Parathyroid adenoma (tissue), 2 donors: ENCODE measurements around the gene POLK.

ENCODE experiments used
- H2AFZ ChIP-seq: fragments of 300-600 bp; sonication (generic); one replicate; pipeline ENCODE4 v1.7.0; 2017; ENCODE audit warnings: antibody characterized with exemption, mild to moderate bottlenecking
- H3K27ac ChIP-seq: fragments of 300-600 bp; sonication (generic); one replicate; pipeline ENCODE4 v1.7.0; 2017
- H3K27me3 ChIP-seq: fragments of 300-600 bp; sonication (generic); one replicate; pipeline ENCODE4 v1.7.0; 2017; ENCODE audit warnings: low read length; ENCODE audit not compliant: control insufficient read depth, insufficient read depth
- H3K36me3 ChIP-seq: fragments of 300-600 bp; sonication (generic); one replicate; pipeline ENCODE4 v1.7.0; 2017; ENCODE audit warnings: low read length; ENCODE audit not compliant: control insufficient read depth, insufficient read depth
- H3K4me1 ChIP-seq: fragments of 300-600 bp; sonication (generic); one replicate; pipeline ENCODE4 v1.7.0; 2017; ENCODE audit warnings: control low read depth
- H3K4me2 ChIP-seq: fragments of 300-600 bp; sonication (generic); one replicate; pipeline ENCODE4 v1.7.0; 2017; ENCODE audit warnings: low read length
- H3K4me3 ChIP-seq: fragments of 300-600 bp; sonication (generic); one replicate; pipeline ENCODE4 v1.7.0; 2017; ENCODE audit warnings: low read depth, low read length
- H3K79me2 ChIP-seq: fragments of 300-600 bp; sonication (generic); one replicate; pipeline ENCODE4 v1.7.0; 2017; ENCODE audit warnings: control low read depth
- H3K9ac ChIP-seq: fragments of 300-600 bp; sonication (generic); one replicate; pipeline ENCODE4 v1.7.0; 2017; ENCODE audit warnings: mild to moderate bottlenecking
- H3K9me3 ChIP-seq: fragments of 300-600 bp; sonication (generic); one replicate; pipeline ENCODE4 v1.7.0; 2017; ENCODE audit warnings: low read length; ENCODE audit not compliant: control insufficient read depth
- CTCF ChIP-seq: fragments of 300-600 bp; sonication (generic); IDR thresholded peaks from one replicate; pipeline ENCODE4 v1.7.0; 2017; ENCODE audit warnings: antibody characterized with exemption, mild to moderate bottlenecking
- donor health status: primary hyperparathyroidism.

POLK gene

GRCh38 chr5:75584641-75585040 is 73.0 kb downstream of the POLK start:
- Histone ChIP-seq H3K4me2 (no peak overlapping the region), H3K4me1 (no peaks in the 10 kb centered on the region), H3K4me3 (no peak overlapping the region), H2AFZ (no peak overlapping the region), H3K9me3 (no peaks in the 10 kb centered on the region), H3K79me2 (peaks cover 3% of the 10 kb centered on the region), H3K36me3 (no peaks in the 10 kb centered on the region), H3K27ac (no peak overlapping the region), H3K9ac (no peak overlapping the region), H3K27me3 (no peaks in the 10 kb centered on the region)
- TF ChIP-seq CTCF = peak; percentile 51

- Histone ChIP-seq H2AFZ (no peak overlapping the region), H3K36me3 (no peaks in the 10 kb centered on the region), H3K79me2 (peaks cover 3% of the 10 kb centered on the region), H3K9me3 (no peaks in the 10 kb centered on the region), H3K4me3 (no peak overlapping the region), H3K27me3 (no peaks in the 10 kb centered on the region), H3K4me1 (no peaks in the 10 kb centered on the region), H3K27ac (no peak overlapping the region), H3K9ac (no peak overlapping the region), H3K4me2 (no peak overlapping the region)
- no peak for TF ChIP-seq CTCF
Observed at GRCh38 chr5:75588666-75589065, 77.0 kb downstream of the POLK start.

- Histone ChIP-seq H3K9me3 (no peaks in the 10 kb centered on the region), H3K27me3 (no peaks in the 10 kb centered on the region), H3K9ac (no peak overlapping the region), H3K79me2 (no peaks in the 10 kb centered on the region), H3K4me2 (no peak overlapping the region), H3K4me1 (peaks cover 3% of the 10 kb centered on the region), H3K27ac (no peak overlapping the region), H3K4me3 (no peak overlapping the region), H3K36me3 (no peaks in the 10 kb centered on the region), H2AFZ (no peak overlapping the region)
- TF ChIP-seq CTCF = no peak
Observed at GRCh38 chr5:75600535-75600934, 88.8 kb downstream of the POLK start.

GRCh38 chr5:75601567-75601966 is 89.9 kb downstream of the POLK start:
- H3K4me3 ChIP-seq = no peak overlapping the region
- H3K79me2 ChIP-seq = no peaks in the 10 kb centered on the region
- peaks cover 3% of the 10 kb centered on the region for H3K4me1 ChIP-seq
- no peaks in the 10 kb centered on the region for H3K9me3 ChIP-seq
- H3K27ac ChIP-seq = no peak overlapping the region
- no peak overlapping the region for H3K4me2 ChIP-seq
- no peaks in the 10 kb centered on the region for H3K36me3 ChIP-seq
- TF ChIP-seq CTCF = no peak
- H2AFZ ChIP-seq = no peak overlapping the region
- no peaks in the 10 kb centered on the region for H3K27me3 ChIP-seq
- H3K9ac ChIP-seq = no peak overlapping the region

- H3K36me3 ChIP-seq = no peaks in the 10 kb centered on the region
Observed at GRCh38 chr5:75601996-75602395, 90.3 kb downstream of the POLK start.

More at GRCh38 chr5:75601996-75602395, 90.3 kb downstream of the POLK start:
- no peak overlapping the region for H2AFZ ChIP-seq
- H3K4me2 ChIP-seq = no peak overlapping the region
- no peak overlapping the region for H3K4me3 ChIP-seq
- no peak overlapping the region for H3K27ac ChIP-seq
- H3K9me3 ChIP-seq = no peaks in the 10 kb centered on the region
- no peaks in the 10 kb centered on the region for H3K79me2 ChIP-seq
- no peaks in the 10 kb centered on the region for H3K27me3 ChIP-seq
- peaks cover 3% of the 10 kb centered on the region for H3K4me1 ChIP-seq
- H3K9ac ChIP-seq = no peak overlapping the region
- no peak for TF ChIP-seq CTCF
